Spleen (tissue), 11 donors: Measurements from ENCODE around the gene ITPKC. TPM values are rescaled to one million over a fixed set of nuclear protein-coding genes. Genes with fewer than 3 reads are reported as not detected.

ENCODE experiments used
- DNase-seq: peaks from one replicate; pipeline ENCODE4 v3.0.0-alpha.2; 2020
- H3K27ac ChIP-seq, 8 donors: fragments of 200-600 bp; sonication (generic) in 7 of 8; 1 replicate in 4 of 8; 2 replicates in 4 of 8; pipeline versions ENCODE4 v1.5.0 to v1.8.0; 2016 to 2021; ENCODE audit warnings: inconsistent platforms in 4 of 8, mild to moderate bottlenecking in 4 of 8, moderate library complexity in 1 of 8
- H3K27me3 ChIP-seq, 7 donors: fragments of 200-600 bp; sonication (generic) in 6 of 7; replicated peaks in 1 of 7; 1 replicate in 4 of 7; 2 replicates in 3 of 7; pipeline versions ENCODE4 v1.5.0 to v1.8.0; 2016 to 2021; ENCODE audit warnings: inconsistent platforms in 3 of 7, mild to moderate bottlenecking in 1 of 7
- H3K36me3 ChIP-seq, 6 donors: fragments of 200-600 bp; sonication (generic) in 5 of 6; 1 replicate in 4 of 6; 2 replicates in 2 of 6; pipeline versions ENCODE4 v1.5.0 to v1.8.0; 2016 to 2021; ENCODE audit warnings: inconsistent platforms in 2 of 6
- H3K4me1 ChIP-seq, 6 donors: fragments of 200-600 bp; sonication (generic) in 5 of 6; 1 replicate in 3 of 6; 2 replicates in 3 of 6; pipeline versions ENCODE4 v1.5.0 to v1.8.0; 2016 to 2021; ENCODE audit warnings: inconsistent platforms in 3 of 6
- H3K4me3 ChIP-seq, 8 donors: fragments of 200-600 bp; sonication (generic) in 7 of 8; 1 replicate in 4 of 8; 2 replicates in 4 of 8; pipeline versions ENCODE4 v1.5.0 to v1.8.0; 2016 to 2021; ENCODE audit warnings: inconsistent platforms in 4 of 8, mild to moderate bottlenecking in 4 of 8, moderate library complexity in 2 of 8
- H3K9me3 ChIP-seq, 8 donors: fragments of 200-600 bp; sonication (generic) in 7 of 8; 1 replicate in 4 of 8; 2 replicates in 4 of 8; pipeline versions ENCODE4 v1.5.0 to v1.8.0; 2016 to 2021; ENCODE audit warnings: inconsistent platforms in 4 of 8
- CTCF ChIP-seq, 11 experiments: fragments of 200-600 bp in 7 of 11; fragments of 450-650 bp in 4 of 11; sonication (generic) in 4 of 11; IDR thresholded peaks in 8 of 11; conservative IDR thresholded peaks in 3 of 11; 1 replicate in 7 of 11; 2 replicates in 4 of 11; pipeline versions ENCODE4 v1.4.0 to v1.8.0; 2016 to 2021; ENCODE audit warnings: antibody characterized with exemption in 11 of 11, inconsistent platforms in 4 of 11, mild to moderate bottlenecking in 1 of 11
- POLR2A ChIP-seq, 3 donors: fragments of 450-650 bp; IDR thresholded peaks; one replicate each; pipeline ENCODE4 v1.5.1; 2017; ENCODE audit warnings: antibody characterized with exemption in 3 of 3, mild to moderate bottlenecking in 1 of 3
- POLR2AphosphoS5 ChIP-seq, 3 donors: sonication (generic); formaldehyde crosslinking; IDR thresholded peaks; one replicate each; pipeline ENCODE4 v1.5.1; 2017; ENCODE audit warnings: antibody characterized with exemption in 3 of 3
- WGBS, 5 donors: extraction: QIAGEN DNeasy Blood & Tissue Kit in 3 of 5; methylation state at CpG; one replicate each; pipeline versions ENCODE4 v1.1.5 to v1.1.7; 2013 to 2018; 5-methylcytosine and 5-hydroxymethylcytosine counted together
- intact Hi-C: fragments of 100-400 bp; cut with DNase I; formaldehyde crosslinking; loops from one replicate; pipeline ENCODE4 v1.15.0; 2023; ENCODE audit warnings: low total_unique reads
- polyA plus RNA-seq, 3 donors: library from polyadenylated mRNA; stranded (reverse); fragments of 200-250 nt; gene quantifications; one replicate each; pipeline ENCODE4 v1.2.1, GENCODE V29; 2013
- total RNA-seq, 7 donors: library from RNA; depleted of rRNA in 3 of 7; stranded (reverse); fragments of >200 nt in 3 of 7; fragmentation: NEBNext Ultra II Directional in 4 of 7; extraction: Animal tissue kit (Norgen Biotek cat#: 25700) in 4 of 7; gene quantifications; one replicate each; pipeline versions ENCODE4 v1.1.0 to v1.2.1, GENCODE V29; 2016 to 2021
- donor health status: healthy with polysubstance abuse.
- donor health status: DM: no; HTN: no; CAD: no; lungs with moderate emphysema.
- donor health status: DM: no; HTN: no; CAD: no.
- donor health status: Bipolar disorder and iron deficiency.
- donor health status: healthy.
- donor health status: DM: no; HTN: no; CAD: no.
- donor health status: DM: yes; HTN: yes; CAD: no.

ITPKC gene
- total and polyA plus RNA-seq, 10 donors, result 6.8 to 39.2 (median 15.2) TPM

DNA sequence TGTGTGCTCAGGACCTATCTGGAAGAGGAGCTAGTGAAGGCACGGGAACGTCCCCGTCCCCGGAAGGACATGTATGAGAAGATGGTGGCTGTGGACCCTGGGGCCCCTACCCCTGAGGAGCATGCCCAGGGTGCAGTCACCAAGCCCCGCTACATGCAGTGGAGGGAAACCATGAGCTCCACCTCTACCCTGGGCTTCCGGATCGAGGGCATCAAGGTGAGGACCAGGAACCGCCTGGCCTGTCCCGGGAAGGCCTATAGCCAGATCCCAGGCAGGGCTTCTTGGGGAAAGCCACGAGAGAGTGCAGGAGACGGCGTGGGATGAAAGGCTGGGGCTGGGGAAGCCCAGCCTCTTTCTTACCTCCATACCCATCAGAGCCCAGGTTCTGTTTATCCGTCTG lies 16.2 kb downstream of the ITPKC start:
- no peak for DNase-seq
- 86 to 92% (median 89%) methylated on average over 13 of the region's 13 CpGs for WGBS, 5 donors

DNA sequence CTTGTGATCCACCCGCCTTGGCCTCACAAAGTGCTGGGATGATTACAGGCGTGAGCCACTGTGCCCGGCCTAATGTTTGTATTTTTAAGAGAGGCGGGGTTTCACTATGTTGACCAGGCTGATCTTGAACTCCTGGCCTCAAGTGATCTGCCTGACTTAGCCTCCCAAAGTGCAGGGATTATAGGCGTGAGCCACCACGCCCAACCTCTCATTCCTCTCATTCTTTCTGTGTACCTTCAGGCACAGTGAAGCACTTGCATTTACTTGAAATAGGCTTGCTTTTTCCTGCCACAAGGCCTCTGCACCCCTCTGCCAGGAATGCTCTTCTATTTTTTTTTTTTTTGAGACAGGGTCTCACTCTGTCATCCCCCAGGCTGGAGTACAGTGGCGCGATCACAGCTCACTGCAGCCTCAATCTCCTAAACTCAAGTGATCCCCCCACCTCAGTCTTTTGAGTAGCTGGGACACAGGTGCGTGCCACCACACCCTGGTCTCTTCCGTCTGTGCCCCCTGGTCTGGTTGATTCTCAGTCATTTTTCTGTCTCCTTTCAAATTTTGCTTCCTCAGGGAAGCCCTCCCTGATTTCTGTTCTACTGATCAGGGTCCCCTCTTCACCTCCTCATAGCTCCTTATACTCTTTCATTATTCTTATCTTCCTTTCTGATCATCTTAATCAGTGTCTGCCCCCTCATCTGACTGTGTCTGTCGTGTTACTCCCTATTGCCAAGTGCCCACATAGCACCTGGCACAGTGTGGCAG lies 18.3 kb downstream of the ITPKC start:
- no peaks in the 10 kb centered on the region for H3K9me3 ChIP-seq
- peaks cover 0 to 4% (median 0%) of the 10 kb centered on the region in 6 donors for H3K4me1 ChIP-seq
- TF ChIP-seq POLR2AphosphoS5 (IDR thresholded peaks at IDR 0.05) (no peak), POLR2A (IDR thresholded peaks at IDR 0.05) (no peak), CTCF (IDR thresholded peaks at IDR 0.05 in 8 of 11, conservative IDR thresholded peaks at IDR 0.05 in 3 of 11) (no peak)
- H3K27ac ChIP-seq, result no peak overlapping the region
- peaks cover 0 to 100% (median 89%) of the 10 kb centered on the region in 6 donors for H3K36me3 ChIP-seq
- intact Hi-C loops, result no loop called here
- H3K27me3 ChIP-seq, result no peaks in the 10 kb centered on the region
- WGBS, 5 donors, result 92 to 97% (median 96%) methylated on average over 11 of the region's 11 CpGs
- DNase-seq, result no peak
- no peak overlapping the region for H3K4me3 ChIP-seq

More for the DNA sequence above, 16.2 kb downstream of the ITPKC start:
- Histone ChIP-seq H3K36me3 (peaks cover 0 to 100% (median 92%) of the 10 kb centered on the region in 6 donors), H3K27ac (no peak overlapping the region), H3K4me1 (peaks cover 0 to 4% (median 0%) of the 10 kb centered on the region in 6 donors), H3K4me3 (no peak overlapping the region), H3K9me3 (no peaks in the 10 kb centered on the region), H3K27me3 (no peaks in the 10 kb centered on the region)
- intact Hi-C loops, result no loop called here
- TF ChIP-seq POLR2AphosphoS5 (IDR thresholded peaks at IDR 0.05), result peak in 1 of 3 donors; percentile 55
- TF ChIP-seq CTCF (IDR thresholded peaks at IDR 0.05 in 8 of 11, conservative IDR thresholded peaks at IDR 0.05 in 3 of 11), result no peak

GRCh38 chr19:40736661-40737060 lies 19.7 kb downstream of the ITPKC start:
- intact Hi-C loops, result no loop called here
- no peak overlapping the region for H3K4me3 ChIP-seq
- H3K9me3 ChIP-seq, result no peaks in the 10 kb centered on the region
- H3K27ac ChIP-seq, result no peak overlapping the region
- DNase-seq, result no peak
- H3K27me3 ChIP-seq, result no peaks in the 10 kb centered on the region
- TF ChIP-seq CTCF (IDR thresholded peaks at IDR 0.05 in 8 of 11, conservative IDR thresholded peaks at IDR 0.05 in 3 of 11), result no peak
- TF ChIP-seq POLR2AphosphoS5 (IDR thresholded peaks at IDR 0.05), result no peak
- no peak for TF ChIP-seq POLR2A (IDR thresholded peaks at IDR 0.05)
- 87 to 98% (median 88%) methylated on average over 8 to 9 of the region's 9 CpGs for WGBS, 5 donors
- peaks cover 0 to 4% (median 0%) of the 10 kb centered on the region in 6 donors for H3K4me1 ChIP-seq
- H3K36me3 ChIP-seq, result peaks cover 0 to 100% (median 82%) of the 10 kb centered on the region in 6 donors

- H3K9me3 ChIP-seq, result no peaks in the 10 kb centered on the region
- intact Hi-C loops, result no loop called here
- no peak overlapping the region for H3K4me3 ChIP-seq
- H3K4me1 ChIP-seq, result peaks cover 0 to 4% (median 0%) of the 10 kb centered on the region in 6 donors
- no peaks in the 10 kb centered on the region for H3K27me3 ChIP-seq
- no peak overlapping the region for H3K27ac ChIP-seq
- TF ChIP-seq POLR2A (IDR thresholded peaks at IDR 0.05), result no peak
- TF ChIP-seq POLR2AphosphoS5 (IDR thresholded peaks at IDR 0.05), result peak in 1 of 3 donors; percentile 41
- DNase-seq, result no peak
- WGBS, 5 donors, result 90 to 94% (median 91%) methylated on average over 7 to 9 of the region's 9 CpGs
- H3K36me3 ChIP-seq, result peaks cover 0 to 99% (median 78%) of the 10 kb centered on the region in 6 donors
Observed at GRCh38 chr19:40737102-40737644, 20.3 kb downstream of the ITPKC start.
